Choroid plexus epithelial cell (primary cell): Measurements from ENCODE around the gene CLIP3.
"Not testable (repeated sequence)": the region's sequence is repeated elsewhere in the genome, so short reads cannot be mapped to it uniquely, and the experiment has no call there.

Experiments
- DNase-seq: peaks from one replicate; pipeline ENCODE4 v3.0.0-alpha.2; 2010; ENCODE audit warnings: low read depth
- H3K4me3 ChIP-seq: 2 replicates; pipeline ENCODE4 v1.5.1; 2011; ENCODE audit warnings: low read depth, mild to moderate bottlenecking, control low read depth, low read length, moderate library complexity
- CTCF ChIP-seq: conservative IDR thresholded peaks from 2 replicates; pipeline ENCODE4 v1.5.1; 2011; ENCODE audit warnings: low read depth, mild to moderate bottlenecking, control low read depth, inconsistent platforms, low read length, moderate library complexity

CLIP3 gene

GRCh38 chr19:35986664-35987570 is 45.8 kb downstream of the CLIP3 start:
- no peak for TF ChIP-seq CTCF
- peak overlapping the region; percentile 34 for H3K4me3 ChIP-seq
- no peak for DNase-seq

GRCh38 chr19:35986111-35986510 is 46.6 kb downstream of the CLIP3 start:
- H3K4me3 ChIP-seq, result no peak overlapping the region
- TF ChIP-seq CTCF, result no peak
- DNase-seq, result no peak

- no peak for TF ChIP-seq CTCF
- no peak overlapping the region for H3K4me3 ChIP-seq
- no peak for DNase-seq
Observed at GRCh38 chr19:35983177-35983576, 49.5 kb downstream of the CLIP3 start.

- not testable (repeated sequence) for H3K4me3 ChIP-seq, DNase-seq
Observed at GRCh38 chr19:35980997-35981396, 51.7 kb downstream of the CLIP3 start.

- H3K4me3 ChIP-seq, result no peak overlapping the region
- no peak for TF ChIP-seq CTCF
- no peak for DNase-seq
Observed at GRCh38 chr19:35978832-35979365, 53.8 kb downstream of the CLIP3 start.

- TF ChIP-seq CTCF, result no peak
- H3K4me3 ChIP-seq, result no peak overlapping the region
- DNase-seq, result no peak
Observed at GRCh38 chr19:35978271-35978670, 54.4 kb downstream of the CLIP3 start.

GRCh38 chr19:35977446-35978222 is 55.0 kb downstream of the CLIP3 start:
- peak; percentile 32 for TF ChIP-seq CTCF
- H3K4me3 ChIP-seq, result no peak overlapping the region
- no peak for DNase-seq
